K562 (cell line): ENCODE measurements around the gene ZNF285. TPM values are rescaled to one million over a fixed set of nuclear protein-coding genes. Genes with fewer than 3 reads are reported as not detected.

Source experiments
- CBX2 ChIP-seq: fragments of 200-600 bp; sonication (generic); IDR thresholded peaks from one replicate; pipeline ENCODE4 v1.6.1; 2012; ENCODE audit warnings: mild to moderate bottlenecking, low read length, inconsistent platforms; ENCODE audit not compliant: insufficient read depth, poor library complexity, severe bottlenecking
- CCAR2 ChIP-seq: fragments of 200-400 bp; formaldehyde crosslinking; IDR thresholded peaks from 2 replicates; pipeline ENCODE4 v1.6.1; 2017; ENCODE audit warnings: mild to moderate bottlenecking, low read depth, low read length
- DIDO1 ChIP-seq: fragments of 450-650 bp; IDR thresholded peaks from 2 replicates; pipeline ENCODE4 v1.6.1; 2016; ENCODE audit warnings: low read depth, missing biosample characterization, missing genetic modification characterization
- EHMT2 ChIP-seq: fragments of 450-650 bp; IDR thresholded peaks from 2 replicates; pipeline ENCODE4 v1.6.1; 2018; ENCODE audit warnings: antibody characterized with exemption
- MGA ChIP-seq: fragments of 450-650 bp; IDR thresholded peaks from 2 replicates; pipeline ENCODE4 v1.6.1; 2016; ENCODE audit warnings: mild to moderate bottlenecking, moderate library complexity
- PKNOX1 ChIP-seq: fragments of 450-650 bp; IDR thresholded peaks from 2 replicates; pipeline ENCODE4 v1.6.1; 2016
- SIRT6 ChIP-seq: IDR thresholded peaks from one replicate; pipeline ENCODE4 v1.6.1; 2012; ENCODE audit warnings: low read depth, mild to moderate bottlenecking, control low read depth, inconsistent platforms, low read length, moderate library complexity
- SIX5 ChIP-seq, 2 experiments: IDR thresholded peaks; 2 replicates each; pipeline ENCODE4 v1.6.1; 2011; ENCODE audit warnings: low read length in 2 of 2, borderline replicate concordance in 1 of 2, low read depth in 1 of 2, mild to moderate bottlenecking in 1 of 2, moderate library complexity in 1 of 2; ENCODE audit not compliant: insufficient read depth in 1 of 2
- SPI1 ChIP-seq: IDR thresholded peaks from 2 replicates; pipeline ENCODE4 v1.6.1; 2011; ENCODE audit warnings: low read depth, low read length, control low read depth, borderline replicate concordance
- TBL1XR1 ChIP-seq, 2 experiments: IDR thresholded peaks; 2 replicates each; pipeline ENCODE4 v1.6.1; 2012; ENCODE audit warnings: improper control_type of control experiment in 2 of 2, low read length in 2 of 2, mild to moderate bottlenecking in 1 of 2
- ZBTB26 ChIP-seq: fragments of 450-650 bp; formaldehyde crosslinking; IDR thresholded peaks from 2 replicates; pipeline ENCODE4 v1.4.0; 2022; ENCODE audit warnings: missing genetic modification characterization
- ZNF551 ChIP-seq: fragments of 250-450 bp; sonication (Bioruptor Pico); IDR thresholded peaks from 2 replicates; pipeline ENCODE4 v1.5.0; 2021; ENCODE audit warnings: mild to moderate bottlenecking, moderate library complexity
- polyA plus RNA-seq, 8 experiments: library from polyadenylated mRNA; depleted of rRNA in 4 of 8; stranded (reverse) in 5 of 8; unstranded in 3 of 8; fragments of >200 nt; fragmentation: Nextera tagmentation in 2 of 8; fragmentation: Illumina TruSeq in 1 of 8; extraction: Ambion mirVana in 2 of 8; extraction: Trizol in 1 of 8; gene quantifications; 2 replicates each; pipeline versions ENCODE4 v1.2.1 to v1.2.3, GENCODE V29; 2011 to 2014; ENCODE audit warnings: inconsistent platforms in 1 of 8, missing spikeins in 1 of 8
- total RNA-seq, 7 experiments: library from RNA; depleted of rRNA in 6 of 7; stranded (reverse); fragments of >200 nt in 6 of 7; fragmentation: Illumina TruSeq in 2 of 7; extraction: Trizol in 2 of 7; gene quantifications; 2 replicates each; pipeline versions ENCODE4 v1.2.1 to v1.2.3, GENCODE V29; 2011 to 2021; ENCODE audit warnings: low replicate concordance in 1 of 7

The ZNF285 gene
- total and polyA plus RNA-seq, 9 of the 15 experiments (the other 6 are each of a cell fraction or from before 2014, with no cell fraction given), result 0.14 to 1.1 (median 0.50) TPM

- TF ChIP-seq PKNOX1 (no peak), MGA (peak; percentile 49; the same call in 1 of the 2 replicates), ZNF551 (CRISPR knock-in tag) (no peak), EHMT2 (peak; percentile 39; the same call in 1 of the 2 replicates), CCAR2 (no peak), DIDO1 (tag) (no peak), SPI1 (0 out of 2 replicates have a peak, but pooled peaks have one; percentile 9), TBL1XR1 (IDR thresholded peaks at IDR 0.05; ENCODE audit: low read length in 2 of 2) (peak in 1 of 2 experiments; percentile 33; a peak in 1 of 4 replicates), ZBTB26 (CRISPR knock-in tag) (no peak), SIRT6 (no peak), SIX5 (IDR thresholded peaks at IDR 0.05; ENCODE audit: borderline replicate concordance in 1 of 2, insufficient read depth in 1 of 2, low read depth in 1 of 2, low read length in 2 of 2) (peak in 1 of 2 experiments; percentile 43; a peak in 3 of 4 replicates), CBX2 (no peak)
Measured at GRCh38 chr19:44401139-44402115, at the start of gene ZNF285 (continued).
